Kidney (tissue), 14 donors: ENCODE results near the gene KCNC3. TPM values are rescaled to one million over a fixed set of nuclear protein-coding genes. Genes with fewer than 3 reads are reported as not detected.

ENCODE experiments used
- DNase-seq, 5 donors: peaks; one replicate each; pipeline ENCODE4 v3.0.0-alpha.2; 2013 to 2020
- FAIRE-seq: peaks from 2 replicates; lab custom pipeline; 2012; peaks lifted over from hg19 to GRCh38; lab: Jason Lieb, UNC
- H3K27ac ChIP-seq, 2 donors: one replicate each; pipeline ENCODE4 v1.7.0; 2013; ENCODE audit warnings: low read depth in 2 of 2, low read length in 2 of 2, inconsistent platforms in 1 of 2
- H3K27me3 ChIP-seq: one replicate; pipeline ENCODE4 v1.7.1; 2013; ENCODE audit warnings: low read length, inconsistent platforms; ENCODE audit not compliant: control insufficient read depth, insufficient read depth
- H3K36me3 ChIP-seq, 3 donors: one replicate each; pipeline versions ENCODE4 v1.7.0 to v1.7.1; 2013; ENCODE audit warnings: low read length in 3 of 3, control low read depth in 1 of 3, inconsistent platforms in 1 of 3; ENCODE audit not compliant: insufficient read depth in 3 of 3, control insufficient read depth in 2 of 3
- H3K4me1 ChIP-seq, 3 donors: one replicate each; pipeline versions ENCODE4 v1.7.0 to v1.7.1; 2013; ENCODE audit warnings: low read length in 3 of 3, inconsistent platforms in 1 of 3, low read depth in 1 of 3; ENCODE audit not compliant: control insufficient read depth in 2 of 3, insufficient read depth in 2 of 3
- H3K4me3 ChIP-seq, 3 donors: one replicate each; pipeline versions ENCODE4 v1.7.0 to v1.8.1; 2013; ENCODE audit warnings: low read length in 3 of 3, control low read depth in 1 of 3, inconsistent platforms in 1 of 3
- H3K9ac ChIP-seq, 3 donors: one replicate each; pipeline versions ENCODE4 v1.7.0 to v1.7.1; 2013; ENCODE audit warnings: low read length in 3 of 3, control low read depth in 1 of 3, inconsistent platforms in 1 of 3
- H3K9me3 ChIP-seq, 3 donors: one replicate each; pipeline versions ENCODE4 v1.7.0 to v1.7.1; 2013; ENCODE audit warnings: low read length in 3 of 3, control low read depth in 1 of 3, inconsistent platforms in 1 of 3; ENCODE audit not compliant: control insufficient read depth in 2 of 3, insufficient read depth in 1 of 3
- CTCF ChIP-seq: IDR thresholded peaks from 3 replicates; pipeline ENCODE4 v1.5.1; 2012; ENCODE audit warnings: mild to moderate bottlenecking, moderate library complexity, borderline replicate concordance; ENCODE audit not compliant: insufficient read depth; ENCODE audit errors: extremely low read depth
- intact Hi-C: fragments of 100-400 bp; cut with DNase I; formaldehyde crosslinking; loops from one replicate; pipeline ENCODE4 v1.11.1; 2022
- polyA plus RNA-seq: library from polyadenylated mRNA; stranded (reverse); fragments of 350-450 nt; fragmentation: Illumina TruSeq; extraction: RNeasy Lipid Tissue Mini Kit (QIAGEN cat#74804); gene quantifications from one replicate; pipeline ENCODE4 v1.2.3, GENCODE V29; 2014; ENCODE audit warnings: low read depth, low replicate concordance; ENCODE audit not compliant: insufficient read depth
- total RNA-seq: library from RNA; stranded (reverse); fragmentation: NEBNext Ultra II Directional; extraction: Animal tissue kit (Norgen Biotek cat#: 25700); gene quantifications from one replicate; pipeline ENCODE4 v1.2.1, GENCODE V29; 2021
- donor health status: control.
- donor health status: control.
- donor health status: control.
- donor health status: control.
- donor health status: control.
- donor health status: DM: yes; HTN: yes; CAD: no.
- donor health status: Normal renal cell carcinoma (clear cell type).

The KCNC3 gene
- total and polyA plus RNA-seq, 2 donors from 2014 or later, result 9.1 to 31.0 TPM

- Histone ChIP-seq H3K27ac (no peak overlapping the region), H3K27me3 (peaks cover 9% of the 10 kb centered on the region), H3K4me3 (peak overlapping the region in 2 of 3 donors; percentile 51 to 71), H3K4me1 (peaks cover 0 to 13% (median 0%) of the 10 kb centered on the region in 3 donors), H3K9me3 (no peaks in the 10 kb centered on the region), H3K9ac (no peak overlapping the region), H3K36me3 (no peaks in the 10 kb centered on the region)
- intact Hi-C loops, result no loop called here
- no peak for TF ChIP-seq CTCF
- FAIRE-seq (no peak), DNase-seq (peak; percentile 85 to 94 (median 86))
Observed at GRCh38 chr19:50325310-50326100, 3.7 kb downstream of the KCNC3 start.

GRCh38 chr19:50324331-50324730 is 4.8 kb downstream of the KCNC3 start:
- Histone ChIP-seq H3K4me1 (peaks cover 0 to 6% (median 0%) of the 10 kb centered on the region in 3 donors), H3K4me3 (no peak overlapping the region), H3K27ac (no peak overlapping the region), H3K9me3 (no peaks in the 10 kb centered on the region), H3K9ac (no peak overlapping the region), H3K36me3 (no peaks in the 10 kb centered on the region), H3K27me3 (peaks cover 9% of the 10 kb centered on the region)
- intact Hi-C loops, result no loop called here
- DNase-seq (no peak), FAIRE-seq (no peak)
- TF ChIP-seq CTCF, result no peak

- Histone ChIP-seq H3K36me3 (no peaks in the 10 kb centered on the region), H3K27ac (no peak overlapping the region), H3K4me3 (no peak overlapping the region), H3K9ac (no peak overlapping the region), H3K4me1 (peaks cover 0 to 6% (median 0%) of the 10 kb centered on the region in 3 donors), H3K27me3 (peaks cover 9% of the 10 kb centered on the region), H3K9me3 (no peaks in the 10 kb centered on the region)
- FAIRE-seq (no peak), DNase-seq (no peak)
- TF ChIP-seq CTCF, result no peak
- intact Hi-C loops, result no loop called here
Observed at GRCh38 chr19:50323782-50324133, 5.4 kb downstream of the KCNC3 start.
